T follicular helper cell (primary cell): Measurements from ENCODE around the gene PTGDR2.

Experiments used
- DNase-seq: peaks from one replicate; pipeline ENCODE4 v3.0.0-alpha.2; 2020; ENCODE audit warnings: low read depth
- total RNA-seq, 2 experiments: gene quantifications; one replicate each; lab custom pipeline; 2026; lab: John Stamatoyannopoulos, UW

PTGDR2 gene
- 0.24 to 0.26 reads per million in 2 experiments for total RNA-seq

DNA sequence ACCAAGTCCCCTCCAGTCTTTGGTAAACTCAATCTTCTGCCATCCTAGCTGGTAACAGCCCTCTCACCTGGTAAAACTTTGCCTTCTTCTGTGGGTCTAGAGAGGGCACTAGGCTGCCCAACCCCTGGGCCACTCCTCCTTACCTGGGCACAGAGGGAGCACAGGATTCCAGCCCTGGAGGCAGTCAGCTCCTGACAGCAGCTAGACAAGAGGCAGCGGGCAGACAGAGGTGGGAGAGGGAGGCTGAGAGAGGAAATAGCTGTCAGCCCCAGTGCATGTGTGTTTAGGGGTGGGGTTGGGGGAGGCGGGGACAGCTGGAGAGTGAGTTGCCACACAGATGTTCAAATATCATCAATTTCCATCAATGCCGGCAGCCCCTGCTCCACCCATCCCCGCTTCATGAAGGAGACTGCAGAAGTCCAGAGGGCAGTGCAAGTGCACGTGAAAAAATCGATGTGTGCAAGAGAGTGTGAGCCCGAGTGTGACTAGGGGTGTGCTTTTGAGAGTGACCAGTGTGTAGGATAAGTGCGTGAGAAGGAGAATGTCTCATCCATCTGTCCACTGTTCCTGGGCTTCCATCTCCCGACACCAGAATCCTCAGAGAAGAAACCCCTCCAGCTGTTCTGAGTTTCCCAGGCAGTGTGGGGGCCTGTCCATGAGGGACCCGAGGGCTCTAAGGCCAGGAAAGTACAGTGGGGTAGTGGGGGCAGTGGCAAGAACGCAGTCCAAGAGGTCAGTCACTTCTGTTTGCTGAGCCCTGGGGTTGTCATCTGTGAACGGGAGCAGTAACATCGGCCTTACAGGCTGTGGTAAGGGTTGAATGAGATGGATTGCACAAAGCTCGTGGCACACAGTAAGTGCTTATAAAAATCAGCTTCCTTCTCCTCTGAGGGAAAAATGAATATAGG lies at the start of gene PTGDR2:
TSS of gene PTGDR2 (minus strand) at position 225 of the 908 bp plus-strand sequence. CDS start 2,228 bp downstream, outside the sequence.
- DNase-seq = no peak

DNA sequence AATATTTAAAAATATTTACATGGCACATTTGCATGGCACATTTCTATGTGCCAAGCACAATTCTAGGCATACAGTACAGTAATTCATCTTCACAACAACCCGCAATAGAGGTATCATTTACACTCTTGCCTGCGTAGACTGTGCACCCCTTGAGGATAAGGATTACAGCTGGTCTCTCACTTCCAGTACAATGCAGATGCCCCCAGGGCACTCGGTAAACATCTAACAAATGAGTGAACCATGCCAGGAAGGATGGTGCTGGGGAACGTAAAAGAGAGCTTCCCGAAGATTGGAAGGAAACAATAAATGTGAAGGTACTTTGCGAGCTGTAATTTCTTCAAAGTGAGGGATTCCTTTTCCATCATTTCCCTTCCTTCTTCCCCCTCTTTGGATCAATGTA lies 49.3 kb upstream of the PTGDR2 start:
- no peak for DNase-seq

DNA sequence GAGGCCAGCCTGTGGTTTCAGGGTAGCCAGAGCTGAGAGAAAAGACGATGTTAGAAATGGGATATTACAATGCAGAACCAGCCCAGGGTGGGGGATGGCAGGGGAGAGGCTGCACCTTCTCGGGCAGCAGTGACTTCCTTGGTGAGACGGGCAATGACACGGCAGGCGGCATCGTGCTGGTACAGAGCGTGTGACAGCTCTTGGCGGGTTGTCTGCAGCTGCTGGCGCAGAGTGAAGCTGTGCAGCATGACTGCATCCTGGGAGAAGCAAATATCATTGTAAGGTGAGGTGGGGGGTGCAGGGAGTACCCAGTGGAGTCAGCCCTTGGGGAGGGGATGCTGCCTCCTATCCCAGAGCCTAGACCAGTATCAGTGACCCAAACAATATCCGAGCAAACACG lies 46.9 kb upstream of the PTGDR2 start:
- no peak for DNase-seq

DNA sequence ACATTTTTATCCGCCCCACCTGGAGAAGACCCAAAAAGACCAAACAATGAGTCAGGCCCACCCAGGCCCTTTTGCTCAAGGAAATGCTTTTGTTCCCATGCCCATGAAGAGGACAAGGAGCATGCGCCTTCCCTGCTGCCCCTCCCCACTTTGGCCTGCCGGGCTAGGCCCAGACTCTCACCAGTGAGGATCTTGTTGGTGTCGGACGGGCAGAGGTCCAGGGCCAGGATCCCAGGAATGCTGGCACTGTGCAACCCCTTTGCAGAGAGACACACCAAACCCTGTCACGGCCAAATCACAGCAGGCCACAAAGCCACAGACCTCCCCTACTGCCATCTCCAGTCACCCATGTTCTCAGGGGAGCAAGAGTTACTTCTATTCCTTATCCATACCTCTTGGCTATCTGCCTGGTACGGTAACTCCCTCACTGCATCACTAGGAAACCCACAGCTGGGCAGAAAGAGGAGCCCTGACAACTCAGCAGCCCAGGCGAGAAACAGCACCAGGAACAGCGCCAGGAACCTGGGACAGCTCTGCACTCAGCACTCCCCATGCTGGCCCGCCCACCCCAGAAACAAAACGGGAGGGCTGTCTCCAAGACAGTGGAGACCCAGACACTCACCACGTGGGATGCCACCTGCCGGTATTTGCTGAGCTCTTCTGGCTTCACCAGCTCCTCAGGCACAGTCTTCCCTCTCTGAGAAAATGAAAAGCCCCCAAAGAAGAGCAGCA lies 45.1 kb upstream of the PTGDR2 start:
- no peak for DNase-seq

DNA sequence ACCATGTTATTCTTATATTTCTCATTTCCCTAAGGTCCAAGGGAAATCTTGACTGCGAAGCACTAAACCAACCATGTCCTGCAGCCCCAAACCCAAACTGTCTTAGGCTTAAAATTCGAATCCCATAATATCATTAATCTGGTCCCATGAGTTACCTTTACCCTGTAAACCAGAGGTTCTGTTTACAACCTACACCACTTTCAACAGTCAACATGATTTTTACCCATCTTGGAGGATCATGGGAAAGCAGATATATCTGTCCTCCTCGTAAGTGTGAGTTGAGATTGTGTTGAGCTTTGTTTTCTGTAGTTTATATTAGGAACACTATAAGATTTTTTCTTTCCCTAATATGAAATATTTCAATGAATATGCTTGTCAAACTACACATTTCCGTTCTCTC lies 44.2 kb upstream of the PTGDR2 start:
- no peak for DNase-seq

DNA sequence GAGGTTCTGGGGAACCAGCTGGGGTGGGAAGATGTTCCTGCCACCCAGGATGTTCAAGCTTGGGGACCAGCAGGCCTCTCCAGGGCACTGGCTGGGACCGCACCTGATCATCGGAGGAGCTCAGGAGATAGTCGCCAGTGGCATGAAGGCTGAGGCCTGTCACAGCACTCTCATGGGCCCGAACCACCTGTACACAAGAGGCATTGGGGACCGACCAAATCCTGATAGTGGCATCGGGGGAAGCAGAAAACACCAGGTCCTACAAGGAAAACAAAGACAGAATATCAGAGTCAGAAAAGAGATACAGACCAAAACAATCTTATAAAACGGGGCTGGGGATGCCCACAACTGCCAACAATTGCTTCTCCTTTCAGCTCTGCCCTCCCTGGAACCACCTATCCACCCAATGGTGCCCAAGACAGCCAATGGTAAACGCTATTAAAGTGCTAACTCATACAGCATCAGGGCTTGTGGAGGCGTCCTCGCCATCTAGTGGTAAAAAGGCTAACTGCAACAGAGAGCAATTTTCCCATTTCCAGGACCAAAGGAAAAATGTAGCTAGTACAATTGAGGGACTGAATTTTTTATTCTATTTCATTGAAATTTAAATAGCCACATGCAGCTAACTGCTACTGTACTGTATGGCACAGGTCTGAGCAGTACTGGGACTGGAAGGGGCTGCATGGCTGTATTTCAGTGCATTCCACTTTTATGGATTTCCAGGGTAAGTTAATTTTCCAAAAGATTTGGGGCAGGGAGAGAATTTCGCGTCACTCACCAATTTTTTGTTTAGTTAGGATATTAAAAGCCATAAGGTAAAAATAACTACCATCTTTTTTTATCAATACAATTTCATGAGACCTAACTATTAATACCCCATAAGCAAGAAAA lies 43.5 kb upstream of the PTGDR2 start:
- DNase-seq = no peak

DNA sequence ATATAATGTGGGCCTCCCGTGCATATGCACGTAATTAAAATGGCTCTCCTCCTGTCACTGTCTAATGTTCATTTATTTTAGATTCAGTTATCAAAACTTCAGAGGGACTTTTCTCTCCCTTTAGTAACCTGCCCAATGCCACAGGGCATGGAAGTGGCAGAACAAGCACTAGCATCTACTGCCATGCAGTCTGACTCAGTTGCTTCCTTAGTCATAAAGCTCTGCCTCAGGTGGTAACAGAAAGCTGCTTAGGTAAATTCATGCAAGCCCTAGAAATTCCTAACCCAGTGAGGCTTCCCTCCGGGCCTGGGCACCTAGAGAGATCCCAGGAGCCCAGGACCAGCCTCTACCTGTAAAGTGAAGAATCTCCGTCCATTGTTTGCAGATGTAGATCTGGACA lies 41.7 kb upstream of the PTGDR2 start:
- no peak for DNase-seq

DNA sequence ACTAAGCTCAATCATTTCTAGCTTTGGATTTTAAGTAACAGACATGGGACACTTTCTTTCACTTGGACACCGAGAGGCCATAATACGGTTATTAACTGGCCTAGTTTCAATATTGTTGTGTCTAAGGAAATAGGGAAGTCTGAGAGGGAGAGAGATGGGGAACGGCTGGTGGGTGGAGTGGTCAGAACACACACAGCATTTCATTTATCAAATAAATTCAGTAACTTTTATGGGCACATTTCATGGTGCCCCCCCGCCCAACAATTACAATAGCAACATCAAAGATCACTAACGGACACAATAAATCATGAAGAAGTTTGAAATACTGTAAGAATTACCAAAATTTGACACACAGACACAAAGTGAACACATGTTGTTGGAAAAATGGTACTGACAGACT lies 39.9 kb upstream of the PTGDR2 start:
- DNase-seq = no peak

DNA sequence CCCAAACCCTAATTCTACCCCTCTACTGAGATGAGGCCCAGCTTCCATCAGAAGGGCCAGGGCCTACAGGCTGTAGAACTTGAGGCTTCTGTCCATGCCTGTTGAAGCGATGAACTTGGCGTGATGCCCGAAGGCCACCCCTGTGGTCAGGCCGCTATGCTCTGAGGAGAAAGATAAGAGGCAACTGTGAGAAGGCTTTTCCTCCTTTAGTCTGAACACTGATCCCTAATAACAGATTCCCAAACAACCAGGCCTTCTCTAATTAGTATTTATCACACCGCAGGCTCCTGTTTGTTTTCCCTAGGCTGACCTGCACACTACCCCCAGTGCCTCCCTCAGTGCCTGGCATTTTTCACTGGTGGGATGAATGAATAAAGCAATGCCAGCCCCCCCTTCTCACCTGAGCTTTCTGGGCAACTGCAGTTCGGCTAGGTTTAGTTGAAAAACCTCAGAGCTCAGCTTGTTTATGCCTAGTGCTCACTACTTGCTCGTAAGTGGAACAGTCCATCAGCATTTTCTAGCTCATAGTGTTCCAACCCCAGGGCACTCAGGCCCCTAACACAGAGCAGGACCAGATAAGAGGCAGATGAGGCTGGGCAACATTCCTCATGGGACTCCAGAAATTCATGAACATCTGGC lies 35.5 kb upstream of the PTGDR2 start:
- no peak for DNase-seq

DNA sequence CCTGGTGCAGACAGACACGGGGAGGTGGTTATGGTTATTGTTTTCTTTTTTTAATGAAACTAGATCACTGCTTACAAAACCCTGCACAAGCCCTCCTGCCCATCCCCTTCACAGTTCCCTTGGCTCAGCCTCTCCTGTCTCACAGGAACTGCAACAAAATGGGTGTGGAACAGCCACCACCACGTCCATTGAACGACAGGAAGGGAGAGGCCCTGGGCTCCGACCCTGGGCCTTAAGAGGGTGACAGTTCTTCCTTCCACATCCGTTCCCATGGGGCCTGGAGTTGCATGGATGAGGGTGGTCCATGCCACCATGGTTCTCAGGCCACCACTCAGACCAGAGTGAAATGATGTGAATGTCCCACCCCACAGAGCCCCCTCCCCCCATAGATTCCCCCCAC lies 34.9 kb upstream of the PTGDR2 start:
- no peak for DNase-seq

DNA sequence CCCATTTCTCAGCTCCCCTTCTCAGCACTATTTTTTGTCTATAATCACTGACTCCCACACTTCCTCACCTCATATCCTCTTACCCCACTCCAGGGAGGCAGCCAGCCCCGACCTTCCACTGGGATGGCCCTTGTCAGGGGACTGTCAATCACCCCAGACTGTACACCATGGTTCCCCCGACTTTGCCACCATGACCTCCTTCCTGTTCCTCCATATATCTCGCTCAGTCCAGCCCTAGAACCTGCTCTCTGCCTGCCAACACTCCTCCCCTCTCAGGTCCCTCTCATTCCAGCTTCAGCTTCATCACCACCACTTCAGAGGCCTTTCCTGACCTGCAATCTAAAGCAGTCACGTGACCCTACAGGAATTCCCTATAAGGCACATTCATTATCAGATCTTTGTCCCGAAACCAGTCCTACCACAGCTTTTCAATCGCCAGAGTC lies 34.1 kb upstream of the PTGDR2 start:
- no peak for DNase-seq

DNA sequence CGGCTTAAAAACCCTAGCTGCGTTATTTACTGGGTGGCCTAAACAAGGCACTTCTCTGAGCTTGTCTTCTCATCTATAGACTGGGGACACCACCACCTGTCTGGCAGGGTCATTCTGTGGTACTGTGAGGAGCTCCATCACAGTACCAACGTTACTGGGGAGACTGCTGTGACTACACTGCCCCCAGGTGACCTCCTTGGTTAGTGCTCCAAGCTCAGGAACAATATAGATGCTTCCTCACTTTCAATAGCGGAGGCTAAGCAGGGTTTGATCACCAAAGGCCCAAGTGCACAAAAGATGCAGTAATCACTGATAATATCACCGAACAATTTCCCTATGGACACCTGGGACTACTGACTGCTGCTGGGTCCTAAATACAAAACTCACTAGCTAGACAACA lies 31.8 kb upstream of the PTGDR2 start:
- no peak for DNase-seq

DNA sequence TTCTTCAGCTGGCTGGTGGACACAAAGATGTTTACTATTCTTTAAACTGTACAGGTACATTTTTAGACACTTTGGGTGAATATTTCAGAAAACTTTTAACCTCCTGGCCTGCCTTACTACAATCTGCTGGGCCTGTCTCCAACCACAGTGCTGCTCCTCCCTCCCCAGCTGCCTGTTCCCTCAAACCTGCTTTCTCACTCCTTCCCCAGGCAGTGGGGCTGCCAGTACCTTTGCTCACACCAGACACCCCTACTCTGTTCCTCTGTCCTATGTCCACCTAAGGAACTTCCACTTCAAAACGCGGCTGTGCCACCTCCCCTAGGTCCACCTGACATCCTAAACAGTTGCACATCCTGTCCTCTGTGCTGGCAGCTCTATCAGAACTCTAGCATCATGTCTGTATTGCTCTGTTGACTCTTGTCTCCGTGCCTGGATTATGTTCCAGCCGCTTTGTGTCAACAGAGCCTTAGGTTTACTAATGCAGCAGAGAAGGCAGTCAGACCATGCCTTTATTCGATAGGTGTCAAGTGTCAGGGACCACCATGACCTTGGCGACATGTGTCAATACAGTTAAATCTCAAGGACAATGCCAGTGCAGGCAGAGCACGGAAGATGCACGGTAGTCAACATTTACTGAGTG lies 25.0 kb upstream of the PTGDR2 start:
- DNase-seq = no peak

DNA sequence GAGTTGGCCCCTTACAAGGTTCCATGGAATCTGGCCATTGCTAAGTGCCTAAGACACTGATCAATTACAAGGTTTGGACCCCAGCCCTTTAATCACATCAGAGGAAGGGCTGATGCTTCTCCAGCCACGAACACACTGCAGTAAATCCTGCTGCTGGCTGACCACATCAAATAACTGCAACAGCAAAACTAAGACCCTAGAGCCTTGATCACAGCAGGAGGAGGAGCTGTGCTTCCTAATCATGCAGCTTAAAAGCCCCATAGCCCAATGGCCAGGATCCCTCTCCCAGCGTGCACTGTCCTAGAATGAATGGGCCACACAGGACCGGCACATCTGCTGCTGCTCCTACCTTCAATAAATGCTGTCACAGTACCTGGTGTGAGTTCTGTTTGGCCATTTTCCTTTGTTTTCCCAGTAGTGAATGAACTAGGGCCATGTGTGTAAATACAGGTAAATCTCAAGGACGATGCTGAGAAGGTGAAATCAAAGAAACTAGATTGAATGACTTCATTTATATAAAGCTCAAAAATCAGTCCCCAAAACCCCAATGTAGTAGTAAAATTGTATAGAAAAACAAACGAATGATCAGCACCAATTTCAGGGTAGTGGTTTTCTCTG lies 24.3 kb upstream of the PTGDR2 start:
- no peak for DNase-seq

DNA sequence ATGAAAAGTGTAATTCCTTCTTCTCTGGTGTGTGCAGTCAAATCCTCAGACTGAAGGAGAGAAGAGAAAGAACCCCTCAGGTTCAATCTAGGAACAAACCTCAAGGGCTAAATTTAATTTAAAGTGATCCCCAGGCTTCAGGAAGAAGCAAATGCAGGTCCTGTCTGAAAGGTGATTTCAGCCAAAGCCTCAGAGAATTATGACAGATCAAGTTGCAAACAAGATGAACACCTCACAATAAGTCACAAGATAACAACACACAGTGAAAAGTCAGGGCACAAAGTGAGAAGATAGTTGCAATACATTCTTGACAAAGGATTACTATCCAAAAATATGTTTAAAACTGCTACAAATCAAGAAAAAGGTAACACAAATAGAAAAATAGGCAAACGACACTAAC lies 23.4 kb upstream of the PTGDR2 start:
- no peak for DNase-seq

DNA sequence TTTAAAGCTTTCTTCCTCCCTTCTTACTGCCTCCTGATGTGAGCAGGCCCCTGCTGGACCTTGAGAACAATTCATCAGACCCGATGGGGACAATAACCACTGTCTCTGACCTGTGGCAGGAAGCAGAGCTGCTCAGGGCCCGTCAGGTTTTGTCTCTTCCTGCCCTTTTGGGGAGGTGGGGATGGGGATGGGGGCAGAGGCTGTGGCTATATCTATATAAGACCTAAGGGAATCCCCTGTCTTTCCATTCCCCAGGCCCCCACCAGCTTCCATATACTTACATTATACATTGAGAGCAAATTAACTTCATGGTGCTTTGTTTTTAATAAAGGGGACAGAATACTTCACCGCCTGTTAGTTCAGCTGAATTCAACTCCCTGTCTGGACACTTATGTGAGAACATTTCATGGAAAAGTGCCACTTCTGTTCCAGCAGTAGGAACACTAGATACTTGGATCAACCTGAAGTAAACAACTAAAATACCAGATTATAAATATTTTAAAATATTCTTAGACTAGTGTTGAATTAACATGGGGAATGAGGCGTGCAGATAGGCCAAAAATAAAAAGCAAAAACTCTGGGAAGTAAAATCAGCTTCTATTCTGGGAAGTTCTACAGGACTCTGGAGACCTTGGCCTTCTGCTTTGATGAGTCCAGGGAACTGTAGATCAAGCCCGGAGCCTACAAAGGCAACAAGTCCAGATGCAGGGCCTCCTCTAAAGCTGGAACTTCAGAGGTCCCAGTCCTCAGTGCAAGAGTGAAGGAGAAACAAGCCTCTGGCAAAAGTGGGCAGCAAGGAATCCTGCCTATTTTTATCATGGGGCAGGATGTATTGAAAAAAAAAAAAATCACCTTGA lies 22.7 kb upstream of the PTGDR2 start:
- no peak for DNase-seq

DNA sequence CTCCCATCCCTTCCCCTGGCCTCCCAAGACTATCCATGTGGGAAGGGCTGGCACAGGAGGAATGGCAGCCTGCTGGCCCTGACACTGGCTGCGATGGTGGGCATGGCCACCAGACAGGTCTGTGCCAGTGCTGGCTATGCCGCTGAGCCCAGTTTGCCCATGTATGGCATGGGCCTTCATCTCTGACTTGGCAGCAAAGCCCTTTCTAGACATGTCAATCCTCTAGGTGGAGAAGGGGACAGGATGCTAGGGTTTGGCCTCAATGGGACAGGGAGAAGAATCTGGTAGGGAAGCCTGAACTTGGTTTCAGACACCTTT lies 20.4 kb upstream of the PTGDR2 start:
- no peak for DNase-seq

DNA sequence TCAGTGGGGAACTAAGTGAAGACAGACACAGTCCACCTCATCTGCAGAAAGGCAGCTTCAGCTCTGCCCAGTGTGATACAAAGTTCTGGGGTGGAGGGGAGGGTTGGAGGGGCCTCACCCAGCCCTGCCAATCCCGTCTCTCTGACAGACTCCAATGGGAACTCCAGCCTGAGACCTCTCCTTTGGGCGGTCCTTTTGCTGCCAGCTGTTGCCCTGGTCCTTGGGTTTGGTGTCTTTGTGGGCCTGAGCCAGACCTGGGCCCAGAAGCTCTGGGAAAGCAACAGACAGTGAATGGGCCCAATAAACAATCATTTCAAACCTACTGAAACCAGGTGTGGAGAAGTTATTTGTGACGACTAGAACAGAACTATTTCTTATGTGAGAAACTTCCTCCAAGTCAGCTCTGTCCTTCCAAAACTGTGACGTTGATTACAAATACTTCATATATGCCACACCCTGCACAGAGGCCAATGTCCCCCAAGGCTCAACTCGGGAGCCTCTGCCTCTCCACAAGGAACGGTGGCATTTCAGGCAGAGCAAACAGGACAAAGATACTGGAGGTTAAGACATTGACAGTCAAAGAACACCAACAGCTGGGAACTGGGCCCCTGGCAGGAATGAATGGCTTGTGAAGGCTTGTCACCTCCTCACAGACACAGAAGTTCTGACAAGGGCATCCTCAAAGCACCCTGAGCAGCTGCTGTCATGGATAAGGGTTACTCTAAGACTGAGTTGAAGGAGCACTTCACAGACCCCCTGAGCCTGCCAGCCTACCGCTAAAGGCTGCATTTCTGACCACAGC lies 19.8 kb upstream of the PTGDR2 start:
- no peak for DNase-seq
